ENCODE data around the gene GTPBP8.

GTPBP8 gene

DNA sequence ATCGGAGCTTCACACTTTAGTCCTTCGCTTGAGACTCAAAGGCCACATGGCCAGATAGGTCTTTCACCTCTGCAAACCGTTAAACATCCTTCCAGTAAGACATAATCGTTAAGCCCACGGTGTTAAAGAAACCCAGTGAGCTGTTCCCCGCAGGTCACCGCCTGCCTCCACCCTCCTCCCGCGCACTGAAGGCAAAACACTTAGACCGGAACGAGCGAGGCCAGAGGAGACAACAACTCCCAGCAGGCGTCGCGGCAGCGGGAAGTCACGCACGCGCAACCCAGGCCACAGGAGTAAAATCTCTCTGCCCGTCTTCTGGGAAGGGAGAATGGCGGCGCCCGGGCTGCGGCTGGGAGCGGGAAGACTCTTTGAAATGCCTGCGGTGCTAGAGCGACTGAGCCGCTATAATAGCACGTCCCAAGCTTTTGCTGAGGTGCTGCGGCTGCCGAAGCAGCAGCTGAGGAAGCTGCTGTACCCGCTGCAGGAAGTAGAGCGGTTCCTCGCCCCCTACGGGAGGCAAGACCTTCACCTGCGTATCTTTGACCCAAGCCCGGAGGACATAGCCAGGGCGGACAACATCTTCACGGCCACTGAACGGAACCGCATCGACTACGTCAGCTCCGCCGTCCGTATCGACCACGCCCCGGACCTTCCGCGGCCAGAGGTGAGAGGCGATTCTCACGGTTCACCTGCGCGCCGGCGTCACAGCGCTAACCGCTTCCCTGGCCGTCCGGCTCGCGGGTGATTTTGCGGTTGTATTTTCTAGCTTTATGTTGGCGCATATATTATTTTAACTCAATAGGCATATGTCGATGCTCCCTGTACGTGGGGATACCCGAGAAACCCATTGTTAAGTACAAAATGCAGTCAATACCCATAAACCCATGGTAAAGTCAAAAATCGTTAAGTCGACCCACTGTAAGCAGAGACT is at the start of gene GTPBP8:
TSS of gene GTPBP8 (plus strand) at position 313 of the 931 bp plus-strand sequence. CDS start at position 329, 16 bp downstream.
- peak; percentile 89 for DNase-seq

DNA sequence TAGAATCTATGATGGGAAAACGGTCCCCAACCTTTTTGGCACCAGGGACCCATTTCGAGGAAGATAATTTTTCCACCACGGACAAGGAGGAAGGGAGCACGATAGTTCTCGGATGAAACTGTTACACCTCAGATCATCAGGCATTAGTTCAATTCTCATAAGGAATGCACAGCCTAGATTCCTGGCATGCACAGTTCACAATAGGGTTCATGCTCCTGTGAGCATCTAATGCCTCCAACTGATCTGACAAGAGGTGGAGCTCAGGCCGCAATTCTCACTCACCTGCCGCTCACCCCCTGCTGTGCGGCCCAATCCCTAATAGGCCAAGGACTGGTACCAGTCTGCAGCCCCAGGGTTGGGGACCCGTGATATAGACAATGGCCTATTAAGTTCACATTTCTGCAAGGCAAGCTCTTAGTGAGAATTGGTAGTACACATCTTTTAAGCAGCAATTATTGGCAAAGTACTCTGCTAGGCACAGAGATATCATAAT is 42.4 kb upstream of the GTPBP8 start:
- no peak for DNase-seq

DNA sequence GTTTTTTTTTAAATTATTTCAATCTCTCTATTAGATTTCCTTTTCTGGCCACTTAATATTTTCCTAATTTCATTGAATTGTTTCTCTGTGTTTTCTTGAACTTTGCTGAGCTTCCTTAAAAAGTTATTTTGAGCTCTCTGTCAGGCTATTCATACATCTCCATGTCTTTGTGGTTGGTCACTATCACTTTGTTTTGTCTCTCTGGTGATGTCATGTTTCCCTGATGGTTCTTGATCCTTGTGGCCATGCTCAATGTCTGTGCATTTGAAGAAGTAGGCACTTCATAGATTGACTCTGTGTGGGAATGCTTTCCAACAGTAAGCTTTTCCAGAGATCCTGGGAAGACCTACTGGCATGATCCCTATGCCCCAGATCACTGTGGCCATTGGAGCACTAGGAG is 34.4 kb upstream of the GTPBP8 start:
- DNase-seq, result no peak

DNA sequence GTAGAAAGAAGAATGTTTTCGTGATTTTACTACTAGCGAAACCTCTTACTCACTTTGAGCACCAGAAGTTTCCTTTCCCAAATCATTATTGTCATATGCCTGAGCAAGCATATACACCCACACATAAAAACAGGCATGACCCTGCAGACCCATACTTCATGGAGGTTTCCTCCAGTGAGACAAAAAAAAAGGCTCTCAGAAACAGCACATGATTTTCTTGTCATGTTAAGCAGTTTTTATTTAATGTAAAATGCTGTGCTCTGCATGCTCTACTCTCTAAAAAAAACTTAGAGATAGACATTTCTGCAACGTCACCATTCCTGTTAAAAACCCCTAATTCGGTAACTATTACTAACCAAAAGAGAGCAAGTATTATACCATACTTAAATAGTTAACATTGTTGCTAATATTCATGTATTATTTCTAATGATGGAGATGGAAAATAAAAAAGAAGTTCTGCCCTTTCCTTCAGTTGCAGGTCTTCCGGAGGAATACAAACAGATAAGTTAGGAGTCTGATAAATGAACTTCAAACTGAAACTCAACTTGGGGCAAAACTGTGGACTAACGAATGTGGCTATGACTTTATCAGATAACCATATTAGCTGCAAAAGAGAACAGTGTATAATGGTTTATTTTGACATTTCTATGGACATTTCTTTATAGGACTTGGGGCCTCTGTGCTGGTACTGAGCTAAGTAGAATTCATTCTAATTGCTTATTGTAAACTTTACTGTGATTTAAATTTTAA is 31.8 kb upstream of the GTPBP8 start:
- DNase-seq, result no peak

DNA sequence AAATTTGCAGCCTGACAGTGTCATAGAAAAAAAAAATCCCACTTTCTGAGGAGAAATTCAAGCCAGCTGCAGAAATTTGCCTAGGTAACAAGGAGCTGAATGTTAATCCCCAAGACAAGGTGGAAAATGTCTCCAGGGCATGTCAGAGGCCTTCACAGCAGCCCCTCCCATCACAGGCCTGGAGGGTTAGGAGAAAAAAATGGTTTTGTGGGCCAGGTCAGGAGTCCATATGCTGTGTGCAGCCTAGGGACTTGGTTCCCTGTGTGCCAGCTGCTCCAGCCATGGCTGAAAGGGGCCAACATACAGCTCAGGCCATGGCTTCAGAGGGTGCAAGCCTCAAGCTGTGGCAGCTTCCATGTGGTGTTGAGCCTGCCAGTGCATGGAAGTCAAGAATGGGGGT is 27.1 kb upstream of the GTPBP8 start:
- DNase-seq, result no peak

DNA sequence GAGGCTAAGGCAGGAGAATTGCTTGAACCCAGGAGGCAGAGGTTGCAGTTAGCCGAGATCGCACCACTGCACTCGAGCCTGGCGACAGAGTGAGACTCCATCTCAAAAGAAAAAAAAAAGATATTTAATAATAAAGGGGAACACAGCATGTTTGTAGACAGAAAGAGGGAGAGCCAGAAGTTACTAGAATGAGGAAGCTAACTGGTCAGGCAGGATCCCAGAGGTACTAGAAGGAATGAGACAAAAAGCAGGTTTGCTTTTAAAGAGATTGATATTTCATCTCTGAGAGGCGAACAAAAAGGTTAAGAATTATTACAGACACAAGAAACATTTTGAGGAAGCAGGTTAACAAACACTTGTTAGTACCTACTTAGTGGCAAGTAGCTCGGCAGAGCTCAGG is 25.1 kb upstream of the GTPBP8 start:
- DNase-seq, result no peak

DNA sequence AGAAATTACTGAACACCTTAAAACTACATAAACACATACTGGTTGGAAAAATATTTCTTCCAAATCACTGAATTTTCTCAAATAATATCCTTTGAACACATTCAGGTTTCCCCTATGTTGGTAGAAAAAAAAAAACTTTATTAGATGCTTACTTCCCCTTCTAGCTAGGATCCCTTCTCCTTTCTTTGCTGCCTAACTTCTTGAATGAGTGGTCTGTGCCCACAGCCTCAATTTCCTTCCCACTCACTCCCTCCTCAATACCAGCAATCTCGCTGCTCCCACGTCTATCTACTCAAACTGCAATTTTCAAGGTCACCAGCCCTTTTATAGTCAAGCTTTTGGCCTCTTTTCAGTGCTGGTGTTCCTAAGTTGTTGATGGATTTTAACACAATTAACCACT is 24.2 kb upstream of the GTPBP8 start:
- DNase-seq, result no peak

DNA sequence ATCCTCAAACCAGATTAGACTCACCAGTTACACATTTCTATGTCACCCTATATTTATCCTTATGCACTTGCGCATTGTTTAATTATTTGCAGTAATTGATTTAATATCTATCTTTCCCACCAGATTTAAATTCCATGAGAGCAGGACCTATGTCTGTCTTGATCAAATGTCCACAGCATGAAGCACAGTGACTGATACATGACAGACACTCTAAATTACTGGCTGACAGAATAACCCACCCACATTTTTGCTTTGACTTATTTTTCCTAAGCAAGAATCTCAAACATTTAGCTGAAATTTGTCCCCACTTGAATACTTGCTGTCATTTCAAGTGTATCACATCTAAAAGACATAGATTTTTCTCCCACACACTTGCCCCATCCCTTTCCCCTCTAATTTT is 23.4 kb upstream of the GTPBP8 start:
- no peak for DNase-seq

DNA sequence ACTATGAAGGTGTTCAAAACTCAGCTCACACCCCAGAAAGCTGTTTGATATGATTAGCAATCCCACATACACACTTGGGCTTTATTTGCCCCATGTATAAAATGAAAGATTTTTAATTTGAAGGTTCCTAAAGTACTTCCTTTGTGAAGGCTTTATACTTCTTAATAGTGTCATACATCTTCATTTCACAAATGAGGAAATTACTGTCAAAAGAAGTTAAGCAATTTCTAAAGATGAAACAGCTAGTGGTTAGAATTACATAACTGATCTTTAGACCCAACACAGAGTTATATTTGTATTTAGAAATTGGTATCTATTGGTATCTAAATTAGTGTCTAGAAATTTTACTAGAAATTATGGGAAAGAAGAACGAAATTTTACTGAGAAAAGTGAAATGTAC is 23.0 kb upstream of the GTPBP8 start:
- no peak for DNase-seq

DNA sequence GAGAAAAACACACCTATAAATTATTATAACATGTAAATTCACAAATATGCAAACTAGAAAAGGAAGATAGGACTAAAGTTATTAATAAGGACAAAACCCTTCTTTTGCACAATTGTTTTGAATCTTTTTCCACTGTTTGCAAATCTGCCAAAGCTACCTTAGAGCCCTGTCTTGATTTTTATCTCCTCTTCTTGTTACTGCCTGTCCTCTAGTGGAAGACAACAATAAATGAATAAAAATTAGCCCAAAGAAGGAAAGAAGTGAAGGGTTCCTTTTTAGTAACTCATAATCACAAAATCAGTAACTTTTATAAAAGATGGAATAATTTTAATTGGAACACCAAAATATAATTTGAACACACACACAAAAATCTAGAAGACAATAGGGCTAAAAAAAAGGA is 18.6 kb upstream of the GTPBP8 start:
- no peak for DNase-seq

DNA sequence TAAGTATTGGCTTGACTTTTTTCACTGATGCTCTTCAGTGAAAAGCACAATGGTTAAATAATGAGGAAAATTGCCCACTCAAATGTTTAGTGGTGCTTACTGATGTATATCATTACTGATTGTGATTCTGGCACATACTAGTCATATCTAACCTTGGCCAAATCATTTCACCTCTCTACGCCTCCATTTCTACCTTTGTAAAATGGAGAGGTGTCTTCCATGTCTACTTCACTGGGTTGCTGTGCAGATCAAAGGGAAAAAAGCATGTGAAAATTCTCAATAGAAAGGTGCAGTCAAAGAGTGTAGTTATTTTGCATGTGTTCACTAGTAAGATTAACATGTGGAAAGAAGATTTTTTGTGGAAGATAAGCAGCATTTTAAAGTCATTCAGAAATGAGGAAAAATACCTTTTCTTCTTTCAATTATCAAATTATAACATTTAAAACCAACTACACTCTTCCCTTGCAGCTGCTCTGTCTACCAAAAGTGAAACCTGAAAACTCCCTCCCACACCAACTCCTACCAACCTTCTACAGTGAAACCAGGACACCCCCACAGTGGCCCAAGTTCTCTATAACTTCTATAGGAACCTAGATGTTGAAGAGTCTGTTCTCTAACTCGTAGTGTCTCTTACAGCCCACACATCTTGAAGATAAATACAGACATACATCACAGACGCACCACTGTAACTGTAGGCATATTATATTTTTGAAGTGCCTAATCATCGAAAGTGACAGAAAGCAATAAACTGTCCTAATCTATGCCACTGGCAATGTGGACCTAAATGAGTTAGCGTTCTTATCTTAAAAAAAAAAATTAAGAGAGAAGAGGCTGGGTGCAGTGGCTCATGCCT is 17.2 kb upstream of the GTPBP8 start:
- DNase-seq, result no peak

DNA sequence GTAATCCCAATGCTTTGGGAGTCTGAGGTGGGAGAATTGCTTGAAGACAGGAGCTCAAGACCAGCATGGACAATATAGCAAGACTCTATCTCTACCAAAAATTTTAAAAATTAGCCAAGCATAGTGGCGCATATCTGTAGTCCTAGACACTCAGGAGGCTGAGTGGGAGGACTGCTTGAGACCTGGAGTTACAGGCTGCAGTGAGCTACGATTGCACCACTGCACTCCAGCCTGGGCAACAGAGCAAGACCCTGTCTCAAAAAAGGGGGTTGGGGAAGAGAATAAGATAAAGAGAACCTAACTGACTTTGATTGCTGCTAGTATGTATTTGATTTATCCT is 16.6 kb upstream of the GTPBP8 start:
- DNase-seq, result no peak

DNA sequence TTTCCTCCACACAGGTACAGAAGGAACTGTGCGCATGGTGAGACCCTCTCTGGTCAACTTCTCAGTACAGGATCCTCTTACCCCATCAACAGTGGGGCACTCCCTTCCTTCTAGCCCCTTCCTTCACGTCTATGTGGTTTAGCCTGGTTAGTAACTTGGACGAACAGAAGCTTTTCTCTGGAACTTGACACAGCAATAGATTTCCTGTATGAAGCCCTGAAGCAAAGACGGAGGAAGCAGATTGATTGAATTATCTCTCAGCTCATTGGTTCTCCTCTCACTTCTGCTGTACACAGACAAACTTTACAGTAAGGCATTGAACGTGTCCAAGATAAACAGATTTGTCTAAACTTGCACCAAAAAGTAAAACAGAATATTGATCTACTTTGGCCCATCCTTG is 15.9 kb upstream of the GTPBP8 start, which contains the start of gene CD200R1:
TSS of gene CD200R1 (minus strand) at position 210 of the 400 bp plus-strand sequence. CDS start 246 bp downstream, outside the sequence.
- no peak for DNase-seq

DNA sequence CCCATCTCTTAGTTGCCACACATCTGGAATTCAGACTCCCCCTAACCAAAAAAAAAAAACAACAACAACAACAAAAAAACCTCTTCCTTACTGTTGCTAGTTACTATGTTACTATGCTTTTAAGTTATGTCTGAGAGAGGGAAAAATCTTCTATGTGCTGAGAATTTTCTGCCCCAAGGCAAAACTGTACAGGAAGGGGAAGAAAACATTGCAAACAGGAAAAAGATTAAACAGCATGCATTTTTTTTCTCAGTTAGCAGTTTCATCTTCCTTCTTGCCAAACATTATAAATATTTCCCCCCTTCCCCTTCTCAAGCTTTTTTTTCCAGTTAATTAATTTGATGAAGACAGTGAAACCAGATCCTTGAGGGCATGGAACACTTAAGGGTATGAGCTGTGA is 14.8 kb upstream of the GTPBP8 start:
- DNase-seq, result no peak

DNA sequence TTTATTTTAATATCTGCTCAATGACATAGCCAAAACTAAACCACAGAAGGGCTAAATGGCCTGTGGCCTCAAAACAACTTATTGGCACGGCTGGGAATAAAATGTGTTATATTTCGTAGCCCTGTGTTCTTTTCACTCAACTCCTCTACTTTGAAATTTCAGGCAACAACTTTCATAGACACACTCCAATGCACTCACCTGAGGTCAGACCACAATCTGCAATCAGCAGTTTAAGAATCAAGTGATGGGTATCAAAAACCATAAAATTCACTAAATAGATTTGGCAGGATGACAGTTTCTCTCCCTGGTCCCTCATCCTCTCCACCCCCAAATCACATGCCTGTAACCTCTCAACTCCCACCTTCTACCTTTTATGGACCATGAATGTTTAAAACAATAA is 13.8 kb upstream of the GTPBP8 start:
- DNase-seq, result no peak

DNA sequence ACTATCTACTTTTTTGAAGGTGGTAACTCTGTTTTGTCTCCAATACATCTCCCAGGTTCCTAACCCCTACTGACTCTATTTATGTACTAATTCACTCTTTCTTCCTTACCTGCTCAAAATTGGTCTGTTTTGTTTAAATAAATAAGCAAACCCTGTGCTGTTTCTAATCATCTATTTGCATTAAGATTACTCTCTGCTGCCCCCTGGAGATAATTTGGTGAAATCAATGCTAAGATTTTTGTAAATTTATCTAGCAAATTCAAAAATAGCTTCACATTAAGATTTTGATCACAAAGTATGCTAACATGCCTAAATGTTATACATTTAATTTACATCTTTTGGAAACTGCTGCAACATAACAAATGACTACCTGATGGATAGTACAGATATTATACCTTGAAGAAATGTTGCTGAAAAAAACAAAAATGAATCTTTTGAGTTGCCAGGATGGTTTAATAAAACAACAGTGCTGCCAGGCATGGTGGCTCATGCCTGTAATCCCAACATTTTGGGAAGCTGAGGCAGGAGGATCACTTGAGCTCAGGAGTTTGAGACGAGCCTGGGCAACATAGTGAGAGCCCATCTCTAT is 11.4 kb upstream of the GTPBP8 start:
- no peak for DNase-seq

DNA sequence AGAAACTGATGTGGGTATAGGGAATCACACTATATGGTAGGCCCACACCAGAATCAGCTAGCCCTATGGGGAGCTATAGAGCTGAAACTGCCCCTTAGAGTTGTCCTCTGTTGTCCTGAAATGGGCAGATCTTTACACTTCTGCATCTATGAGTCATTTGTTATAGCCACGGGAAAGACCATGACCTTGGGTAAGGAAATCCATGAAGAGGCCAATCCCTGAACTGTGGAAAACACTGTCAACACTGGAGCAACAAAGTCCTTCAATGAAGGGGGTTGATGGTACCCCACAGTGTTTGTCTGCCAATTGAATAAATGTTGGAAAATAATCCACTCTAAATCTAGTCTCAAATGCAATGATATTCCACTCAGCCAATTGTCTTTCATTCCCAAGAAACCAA is 10.7 kb upstream of the GTPBP8 start:
- DNase-seq, result no peak

DNA sequence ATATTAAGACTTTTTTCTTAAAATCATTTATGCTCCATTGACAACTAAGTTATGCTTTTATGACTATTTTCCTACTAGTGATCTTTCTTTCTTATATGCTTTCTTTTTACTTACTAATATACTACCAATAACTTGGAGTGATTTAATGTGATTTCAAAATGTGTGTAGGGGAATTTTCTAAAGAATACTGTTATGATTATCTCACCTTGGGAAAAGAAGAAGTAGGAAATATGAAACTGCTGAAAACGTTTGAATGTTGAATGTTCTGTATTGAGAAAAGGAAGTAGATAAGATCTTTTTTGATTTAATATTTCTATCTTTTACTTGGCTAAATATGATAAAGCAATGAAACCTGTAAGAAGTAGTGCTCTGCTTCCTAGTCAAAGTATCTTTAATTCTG is 8.1 kb upstream of the GTPBP8 start:
- DNase-seq, result no peak

DNA sequence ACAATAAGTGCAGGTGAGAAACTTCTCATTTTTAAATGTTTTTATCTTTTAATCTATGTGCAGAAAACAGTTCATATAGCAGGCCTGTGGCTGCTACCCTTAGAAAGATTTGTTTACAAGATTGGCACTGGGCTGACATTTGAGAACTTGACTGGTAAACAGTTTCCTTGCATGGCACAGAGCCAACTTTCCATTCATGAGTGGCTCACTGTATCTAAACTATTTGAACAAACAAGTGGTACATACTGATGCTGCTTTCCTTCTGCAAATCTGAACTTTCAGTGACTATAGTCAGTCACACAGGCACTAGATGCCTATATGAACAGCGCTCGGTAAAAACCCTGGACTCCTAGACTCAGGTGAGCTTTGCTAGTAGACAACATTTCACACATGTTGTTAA is 6.3 kb upstream of the GTPBP8 start:
- no peak for DNase-seq

DNA sequence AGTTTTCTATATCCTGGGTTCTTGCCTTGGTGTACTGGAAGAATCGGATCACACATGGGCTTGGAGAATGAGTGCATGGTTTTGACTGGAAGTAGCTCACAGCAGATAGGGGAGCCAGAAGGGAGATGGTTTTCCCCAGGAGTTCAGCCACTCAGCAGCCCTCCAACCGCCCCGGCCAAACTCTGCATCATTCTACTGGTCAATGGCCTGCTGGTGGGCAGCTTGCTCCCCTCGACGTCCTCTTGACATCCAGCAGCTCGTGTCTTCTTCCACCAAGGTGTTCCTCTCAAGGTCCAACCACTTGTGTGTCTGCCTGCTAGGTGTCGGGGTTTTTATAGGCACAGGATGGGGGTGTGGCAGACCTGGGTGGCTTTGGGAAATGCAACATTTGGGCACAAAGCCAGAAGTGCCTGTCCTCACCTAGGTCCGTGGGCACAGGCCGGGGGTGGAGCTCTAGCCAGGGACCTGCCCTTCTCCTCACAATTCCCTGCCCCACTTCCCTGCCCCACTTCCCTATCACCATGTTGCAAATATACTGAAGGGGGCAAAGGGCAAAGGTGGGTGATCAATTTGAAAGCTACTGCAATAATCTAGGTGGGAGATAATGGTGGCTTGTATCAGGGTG is 3.0 kb upstream of the GTPBP8 start:
- no peak for DNase-seq

DNA sequence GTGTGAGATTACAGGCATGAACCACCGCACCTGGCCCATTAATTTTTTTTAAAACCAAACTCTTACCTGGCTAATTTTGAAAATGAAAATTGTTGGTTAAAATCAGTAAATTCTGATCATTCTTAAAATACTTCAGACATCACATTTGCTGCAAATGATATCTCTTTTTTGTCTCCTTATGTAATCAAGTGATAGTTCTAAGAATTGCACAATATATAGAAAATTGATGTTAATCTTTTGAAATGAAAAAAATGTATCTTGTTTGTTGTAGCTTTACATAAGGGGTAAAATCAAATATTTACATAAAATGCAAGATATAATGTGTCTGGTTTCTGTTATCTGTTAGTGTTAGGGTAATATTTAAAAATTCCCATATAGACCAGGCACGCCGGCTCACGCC is 5.0 kb downstream of the GTPBP8 start:
- DNase-seq, result no peak

DNA sequence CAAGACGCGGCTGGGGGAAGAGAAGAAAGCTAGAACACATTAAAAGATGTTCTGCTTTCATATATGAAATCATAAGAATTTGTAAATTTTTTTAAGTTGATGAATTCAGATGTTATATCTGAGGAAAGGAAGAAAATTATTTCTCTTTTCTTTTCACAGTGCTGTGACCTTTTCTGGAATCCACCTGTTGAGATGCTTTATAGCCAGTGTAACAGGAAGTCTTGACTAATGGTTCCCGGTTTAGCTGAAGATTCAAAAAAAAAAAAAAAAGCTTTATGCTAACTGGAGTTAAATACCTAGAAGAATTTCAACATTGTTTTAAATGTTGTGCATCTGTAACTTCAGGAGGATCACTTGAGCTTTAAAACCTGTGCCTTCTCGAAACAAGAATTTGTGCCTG is 9.9 kb downstream of the GTPBP8 start:
- DNase-seq, result no peak
